ENCODE data around the gene LIPG. TPM values are rescaled to one million over a fixed set of nuclear protein-coding genes. Genes with fewer than 3 reads are reported as not detected.

The LIPG gene
- polyA plus RNA-seq, 1 donor (not counting 4 experiments of a cell fraction or from before 2014, with no cell fraction given), result 241 TPM

- peaks cover 3% of the 10 kb centered on the region for H3K4me1 ChIP-seq (ENCODE audit: control insufficient read depth, extremely low read depth, insufficient read depth, low read length)
- TF ChIP-seq EZH2 (IDR thresholded peaks at IDR 0.05; ENCODE audit: low read length) (no peak), CTCF (optimal IDR thresholded peaks at IDR 0.05 in 1 of 3, IDR thresholded peaks at IDR 0.05 in 1 of 3, conservative IDR thresholded peaks at IDR 0.05 in 1 of 3; ENCODE audit: extremely low read depth in 1 of 3, insufficient read depth in 2 of 3, low read length in 3 of 3) (no peak)
- FAIRE-seq (no peak), DNase-seq (ENCODE audit: low read depth, low spot score) (no peak)
- H3K9me1 ChIP-seq (ENCODE audit: control insufficient read depth, extremely low read depth, insufficient read depth, low read length), result no peaks in the 10 kb centered on the region
- no peak overlapping the region for H3K4me3 ChIP-seq (ENCODE audit: control insufficient read depth in 2 of 3, extremely low read depth in 1 of 3, insufficient read depth in 2 of 3, low read depth in 1 of 3, low read length in 3 of 3)
- no peak overlapping the region for H3K4me2 ChIP-seq (ENCODE audit: control insufficient read depth, extremely low read depth, insufficient read depth, low read depth, low read length)
- H2AFZ ChIP-seq (ENCODE audit: control insufficient read depth, low read length), result no peak overlapping the region
- dilution Hi-C loops (cut with MboI; ENCODE audit: extremely low pct_ligation_motif_present, low sequenced_read_pairs), result no loop called here
- H3K27ac ChIP-seq (ENCODE audit: control insufficient read depth, insufficient read depth, low read length), result no peak overlapping the region
- H4K20me1 ChIP-seq (ENCODE audit: control insufficient read depth, extremely low read depth, insufficient read depth, low read length), result no peaks in the 10 kb centered on the region
- no peaks in the 10 kb centered on the region for H3K9me3 ChIP-seq (ENCODE audit: control insufficient read depth, low read depth, low read length)
- no peaks in the 10 kb centered on the region for H3K36me3 ChIP-seq (ENCODE audit: control insufficient read depth in 2 of 2, extremely low read depth in 1 of 2, insufficient read depth in 2 of 2, low read length in 2 of 2)
- H3K9ac ChIP-seq (ENCODE audit: control insufficient read depth, extremely low read depth, insufficient read depth, low read length), result no peak overlapping the region
- no peaks in the 10 kb centered on the region for H3K27me3 ChIP-seq (ENCODE audit: control insufficient read depth, extremely low read depth, insufficient read depth, low read length)
- no peaks in the 10 kb centered on the region for H3K79me2 ChIP-seq (ENCODE audit: control insufficient read depth, insufficient read depth, low read length)
Measured at GRCh38 chr18:49525981-49526380, 35.9 kb upstream of the LIPG start.

GRCh38 chr18:49527631-49528327, 34.1 kb upstream of the LIPG start:
- Histone ChIP-seq H3K27ac (ENCODE audit: control insufficient read depth, insufficient read depth, low read length) (no peak overlapping the region), H2AFZ (ENCODE audit: control insufficient read depth, low read length) (no peak overlapping the region), H3K36me3 (ENCODE audit: control insufficient read depth in 2 of 2, extremely low read depth in 1 of 2, insufficient read depth in 2 of 2, low read length in 2 of 2) (no peaks in the 10 kb centered on the region), H4K20me1 (ENCODE audit: control insufficient read depth, extremely low read depth, insufficient read depth, low read length) (no peaks in the 10 kb centered on the region), H3K4me1 (ENCODE audit: control insufficient read depth, extremely low read depth, insufficient read depth, low read length) (no peaks in the 10 kb centered on the region), H3K9me3 (ENCODE audit: control insufficient read depth, low read depth, low read length) (no peaks in the 10 kb centered on the region), H3K79me2 (ENCODE audit: control insufficient read depth, insufficient read depth, low read length) (no peaks in the 10 kb centered on the region), H3K27me3 (ENCODE audit: control insufficient read depth, extremely low read depth, insufficient read depth, low read length) (no peaks in the 10 kb centered on the region), H3K9ac (ENCODE audit: control insufficient read depth, extremely low read depth, insufficient read depth, low read length) (no peak overlapping the region), H3K9me1 (ENCODE audit: control insufficient read depth, extremely low read depth, insufficient read depth, low read length) (no peaks in the 10 kb centered on the region), H3K4me3 (ENCODE audit: control insufficient read depth in 2 of 3, extremely low read depth in 1 of 3, insufficient read depth in 2 of 3, low read depth in 1 of 3, low read length in 3 of 3) (no peak overlapping the region), H3K4me2 (ENCODE audit: control insufficient read depth, extremely low read depth, insufficient read depth, low read depth, low read length) (no peak overlapping the region)
- FAIRE-seq, result no peak
- no peak for TF ChIP-seq EZH2 (IDR thresholded peaks at IDR 0.05; ENCODE audit: low read length)
- no peak for TF ChIP-seq CTCF (optimal IDR thresholded peaks at IDR 0.05 in 1 of 3, IDR thresholded peaks at IDR 0.05 in 1 of 3, conservative IDR thresholded peaks at IDR 0.05 in 1 of 3; ENCODE audit: extremely low read depth in 1 of 3, insufficient read depth in 2 of 3, low read length in 3 of 3)
- no peak for DNase-seq (ENCODE audit: low read depth, low spot score)
- dilution Hi-C loops (cut with MboI; ENCODE audit: extremely low pct_ligation_motif_present, low sequenced_read_pairs), result no loop called here

All from keratinocyte (primary cell).